ENCODE results near the gene RBM18.

The RBM18 gene

GRCh38 chr9:122216138-122216797 lies 48.4 kb downstream of the RBM18 start:
- CTCF ChIA-PET, result interaction anchor here (1.1 to 2.2 kb wide), 2 partner anchors 93 to 117 kb away, joined by 5 to 6 read pairs; no protein-coding TSS in a partner anchor
- POLR2A ChIA-PET, result no interaction called here
- no peak overlapping the region for H3K4me3 ChIP-seq (ENCODE audit: low read depth, low read length)
- no peak for DNase-seq (ENCODE audit: low read depth, low spot score)
- TF ChIP-seq CTCF (IDR thresholded peaks at IDR 0.05; ENCODE audit: insufficient read depth, low read length, missing control alignments), result no peak

- POLR2A ChIA-PET, result no interaction called here
- no peak overlapping the region for H3K4me3 ChIP-seq (ENCODE audit: low read depth, low read length)
- TF ChIP-seq CTCF (IDR thresholded peaks at IDR 0.05; ENCODE audit: insufficient read depth, low read length, missing control alignments), result no peak
- DNase-seq (ENCODE audit: low read depth, low spot score), result no peak
- CTCF ChIA-PET, result interaction anchor here (1.1 to 2.2 kb wide), 2 partner anchors 93 to 117 kb away, joined by 5 to 6 read pairs; no protein-coding TSS in a partner anchor
Observed at GRCh38 chr9:122215663-122216062, 49.0 kb downstream of the RBM18 start.

- H3K4me3 ChIP-seq (ENCODE audit: low read depth, low read length), result peak overlapping the region; percentile 25; the same call in 1 of the 2 replicates
- ChIA-PET POLR2A (no interaction called here), CTCF (interaction anchor here (1.4 kb wide), 1 partner anchor 89 kb away, joined by 4 read pairs; no protein-coding TSS in a partner anchor)
- no peak for DNase-seq (ENCODE audit: low read depth, low spot score)
- no peak for TF ChIP-seq CTCF (IDR thresholded peaks at IDR 0.05; ENCODE audit: insufficient read depth, low read length, missing control alignments)
Observed at GRCh38 chr9:122214507-122214906, 50.1 kb downstream of the RBM18 start.

- POLR2A ChIA-PET, result no interaction called here
Observed at GRCh38 chr9:122213589-122214413, 50.8 kb downstream of the RBM18 start.

GRCh38 chr9:122213102-122213588 lies 51.5 kb downstream of the RBM18 start:
- ChIA-PET CTCF (interaction anchor here (1.4 kb wide), 1 partner anchor 88 kb away, joined by 4 read pairs; no protein-coding TSS in a partner anchor), POLR2A (no interaction called here)
- no peak overlapping the region for H3K4me3 ChIP-seq (ENCODE audit: low read depth, low read length)
- TF ChIP-seq CTCF (IDR thresholded peaks at IDR 0.05; ENCODE audit: insufficient read depth, low read length, missing control alignments), result no peak
- DNase-seq (ENCODE audit: low read depth, low spot score), result no peak

More at GRCh38 chr9:122213589-122214413, 50.8 kb downstream of the RBM18 start:
- peak overlapping the region; percentile 42 for H3K4me3 ChIP-seq (ENCODE audit: low read depth, low read length)
- TF ChIP-seq CTCF (IDR thresholded peaks at IDR 0.05; ENCODE audit: insufficient read depth, low read length, missing control alignments), result no peak
- CTCF ChIA-PET, result interaction anchor here (1.4 kb wide), 1 partner anchor 88 kb away, joined by 4 read pairs; no protein-coding TSS in a partner anchor
- no peak for DNase-seq (ENCODE audit: low read depth, low spot score)

Data from AG04449 (cell line).